GM18502 (cell line): ENCODE data around the gene UACA.
"Not testable (repeated sequence)": the region's sequence is repeated elsewhere in the genome, so short reads cannot be mapped to it uniquely, and the experiment has no call there.

ENCODE experiments used
- ATAC-seq: cut with Tn5 transposase; IDR thresholded peaks from one replicate; pipeline ENCODE4 v1.9.1; 2021; ENCODE audit warnings: mild to moderate bottlenecking; ENCODE audit not compliant: unreplicated experiment, poor library complexity

Gene UACA

GRCh38 chr15:70758790-70759462 is 4.4 kb downstream of the UACA start:
- no peak for ATAC-seq

DNA sequence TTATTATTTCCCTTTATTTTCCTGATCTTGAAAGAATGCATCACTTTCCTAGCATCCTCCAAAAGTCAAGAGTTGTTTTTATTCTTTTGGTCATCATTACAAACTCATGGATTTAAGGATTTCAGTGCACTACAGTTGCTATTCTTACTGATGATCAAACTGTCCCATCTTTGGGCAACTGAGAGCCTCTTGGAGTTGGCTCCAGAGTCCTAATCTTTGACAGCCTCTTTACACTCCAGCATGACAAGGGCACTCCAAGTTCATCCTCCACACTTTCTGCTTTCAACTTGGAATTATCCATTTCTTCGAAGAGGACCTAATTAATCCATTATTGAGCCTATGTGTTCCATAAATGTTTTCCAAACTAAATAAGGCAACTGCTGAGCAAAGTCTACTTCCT is 5.7 kb downstream of the UACA start:
- ATAC-seq: no peak

DNA sequence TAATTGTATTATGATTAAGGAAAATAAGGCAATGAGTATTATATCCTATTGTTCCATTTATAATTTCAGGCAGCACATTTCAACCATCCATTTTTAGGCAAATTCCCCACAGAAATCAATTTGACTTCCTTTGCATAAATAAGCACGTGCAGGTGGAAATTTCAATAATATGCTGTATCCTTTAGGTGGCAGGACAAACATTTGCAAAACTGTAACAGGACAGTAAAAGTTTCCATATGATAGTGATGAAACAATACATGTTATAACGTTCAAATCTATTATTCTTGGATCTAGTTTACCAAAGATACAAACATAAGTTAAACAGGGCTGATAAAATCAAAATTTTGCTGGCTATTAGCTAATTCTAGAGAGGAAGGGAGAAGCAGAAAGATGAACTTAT is 8.5 kb downstream of the UACA start:
- no peak for ATAC-seq

GRCh38 chr15:70753101-70753829 is 10.1 kb downstream of the UACA start:
- ATAC-seq: no peak

- ATAC-seq: no peak
These were observed 11.1 kb downstream of the UACA start for GRCh38 chr15:70752193-70752635.

DNA sequence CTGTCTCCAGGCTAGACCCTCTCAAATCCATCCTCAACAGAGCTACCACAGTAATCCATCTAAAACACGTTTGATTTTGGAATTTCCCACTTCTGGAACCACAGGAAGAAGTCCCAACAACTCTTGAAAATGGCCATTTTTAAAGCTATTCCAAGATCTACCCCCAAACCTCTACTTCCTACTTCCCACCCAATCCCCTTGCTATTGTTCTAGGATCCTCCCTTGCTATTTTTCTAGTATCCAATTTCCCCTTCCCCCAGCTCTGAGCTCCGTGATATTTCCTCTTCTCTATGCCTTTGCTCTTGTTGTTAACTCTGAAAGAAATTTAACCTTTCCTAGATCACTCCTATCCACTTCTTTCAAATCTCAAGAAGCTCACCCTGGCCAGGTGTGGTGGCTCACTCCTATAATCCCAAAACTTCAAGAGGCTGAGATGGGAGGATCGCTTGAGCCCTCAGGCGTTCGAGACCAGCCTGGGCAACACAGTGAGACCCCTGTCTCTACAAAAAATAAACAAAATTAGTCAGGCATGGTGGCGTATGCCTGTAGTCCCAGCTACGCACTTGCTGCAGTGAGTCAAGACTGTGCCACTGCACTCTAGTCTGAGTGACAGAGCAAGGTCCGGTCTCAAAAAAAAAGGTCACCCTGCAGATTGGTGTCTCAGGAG is 13.0 kb downstream of the UACA start:
- no peak for ATAC-seq

GRCh38 chr15:70748281-70748747 is 15.0 kb downstream of the UACA start:
- no peak for ATAC-seq

GRCh38 chr15:70746598-70746997 is 16.8 kb downstream of the UACA start:
- ATAC-seq: not testable (repeated sequence)

DNA sequence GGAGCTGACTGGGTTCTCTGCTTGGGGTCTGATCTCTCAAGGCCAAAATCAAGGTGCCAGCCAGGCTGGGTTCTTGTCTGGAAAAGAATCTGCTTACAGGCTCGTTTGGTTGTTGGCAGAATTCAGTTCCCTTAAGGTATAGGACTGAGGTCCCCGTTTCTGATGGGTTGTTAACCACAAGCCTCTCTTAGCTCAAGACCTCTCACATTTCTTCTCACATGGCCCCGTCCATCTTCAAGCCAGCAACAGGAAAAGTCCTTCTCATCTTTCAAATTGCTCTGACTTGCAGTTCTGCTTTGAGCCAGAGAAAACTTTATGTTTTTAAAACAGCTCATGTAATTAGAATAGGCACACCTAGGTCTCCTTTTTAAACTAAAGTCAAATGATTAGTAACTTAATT is 20.4 kb downstream of the UACA start:
- ATAC-seq: no peak

DNA sequence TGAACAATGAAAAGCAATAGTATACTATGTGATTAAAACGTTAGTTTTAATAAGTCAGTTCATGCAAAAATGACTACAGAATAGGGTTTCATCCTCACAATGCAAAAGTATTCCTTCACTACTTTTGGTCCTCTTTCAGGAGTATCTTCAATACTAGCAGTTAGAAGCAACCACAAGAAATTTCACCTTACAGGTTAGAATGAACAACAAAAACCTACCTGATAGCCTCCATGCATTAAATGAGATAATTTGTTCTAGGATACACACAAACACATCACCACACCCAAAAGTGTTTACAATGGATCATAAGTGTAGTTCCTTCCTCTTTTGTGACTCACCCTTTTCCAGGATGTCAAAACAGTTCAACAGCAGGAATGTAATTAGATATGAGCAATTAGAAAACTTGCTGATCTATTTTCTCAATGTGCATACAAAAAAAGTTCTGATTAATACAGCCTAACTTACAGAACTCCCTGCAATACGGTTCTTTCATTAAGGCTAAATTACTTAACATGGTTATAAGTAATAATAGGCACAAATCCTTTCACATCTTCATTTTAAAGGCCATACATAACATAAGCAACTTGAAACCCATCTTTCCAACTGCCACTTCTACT is 21.6 kb downstream of the UACA start:
- no peak for ATAC-seq

DNA sequence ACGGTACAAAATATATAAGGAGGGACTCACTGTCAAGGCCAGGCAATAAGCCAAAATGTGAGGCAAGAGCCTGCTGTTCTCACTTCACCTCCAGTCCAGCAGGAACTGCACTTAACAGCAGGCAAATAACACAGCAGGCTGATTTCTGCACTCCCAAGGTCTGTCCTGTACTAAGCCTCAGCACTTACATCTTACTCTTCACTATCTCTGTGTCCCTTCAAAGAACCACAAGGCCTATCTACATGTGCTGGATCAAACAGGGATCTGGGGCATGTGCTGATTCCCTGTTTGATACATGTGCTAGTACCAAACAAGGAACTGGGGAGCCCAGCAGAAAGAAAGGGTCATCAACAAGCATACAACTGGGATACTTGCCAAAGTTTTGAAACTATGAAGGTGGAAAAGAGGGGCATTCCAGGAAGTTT is 22.2 kb downstream of the UACA start:
- no peak for ATAC-seq

GRCh38 chr15:70735040-70735439 is 28.3 kb downstream of the UACA start:
- ATAC-seq: not testable (repeated sequence)

- ATAC-seq: no peak
These were observed 34.2 kb downstream of the UACA start for GRCh38 chr15:70729164-70729563.

GRCh38 chr15:70726753-70727152 is 36.6 kb downstream of the UACA start:
- no peak for ATAC-seq

GRCh38 chr15:70723927-70724326 is 39.4 kb downstream of the UACA start:
- ATAC-seq: no peak

DNA sequence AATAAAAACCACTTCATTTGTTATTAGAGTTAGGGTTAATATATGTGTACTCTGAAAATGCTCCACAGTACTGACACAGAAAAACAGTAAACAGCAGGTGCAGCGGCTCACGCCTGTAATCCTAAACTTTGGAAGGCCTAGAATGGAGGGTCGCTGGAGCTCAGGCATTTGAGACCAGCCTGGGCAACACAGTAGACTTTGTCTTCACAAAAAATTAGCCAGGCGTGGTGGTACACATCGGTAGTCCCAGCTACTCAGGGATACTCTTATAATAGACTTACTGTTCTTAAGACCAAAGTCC is 40.3 kb downstream of the UACA start:
- ATAC-seq: no peak

GRCh38 chr15:70722266-70723121 is 40.9 kb downstream of the UACA start:
- ATAC-seq: no peak

- ATAC-seq: no peak
These were observed 42.9 kb downstream of the UACA start for GRCh38 chr15:70720228-70721016.

- ATAC-seq: no peak
These were observed 46.0 kb downstream of the UACA start for GRCh38 chr15:70717237-70717793.
